GM10266 (cell line): ENCODE results near the gene CCNDBP1.
"Not testable (repeated sequence)": the region's sequence is repeated elsewhere in the genome, so short reads cannot be mapped to it uniquely, and the experiment has no call there.

Source experiments
- DNase-seq: peaks from one replicate; pipeline ENCODE4 v3.0.0; 2012; ENCODE audit errors: extremely low spot score
- TF ChIP-seq, protein P1 (sequence below): IDR thresholded peaks from 2 replicates; pipeline ENCODE4 v1.5.1; 2012; ENCODE audit warnings: mild to moderate bottlenecking, low read depth; ENCODE audit not compliant: control insufficient read depth, insufficient read depth; ENCODE audit errors: missing control alignments

CCNDBP1 gene

DNA sequence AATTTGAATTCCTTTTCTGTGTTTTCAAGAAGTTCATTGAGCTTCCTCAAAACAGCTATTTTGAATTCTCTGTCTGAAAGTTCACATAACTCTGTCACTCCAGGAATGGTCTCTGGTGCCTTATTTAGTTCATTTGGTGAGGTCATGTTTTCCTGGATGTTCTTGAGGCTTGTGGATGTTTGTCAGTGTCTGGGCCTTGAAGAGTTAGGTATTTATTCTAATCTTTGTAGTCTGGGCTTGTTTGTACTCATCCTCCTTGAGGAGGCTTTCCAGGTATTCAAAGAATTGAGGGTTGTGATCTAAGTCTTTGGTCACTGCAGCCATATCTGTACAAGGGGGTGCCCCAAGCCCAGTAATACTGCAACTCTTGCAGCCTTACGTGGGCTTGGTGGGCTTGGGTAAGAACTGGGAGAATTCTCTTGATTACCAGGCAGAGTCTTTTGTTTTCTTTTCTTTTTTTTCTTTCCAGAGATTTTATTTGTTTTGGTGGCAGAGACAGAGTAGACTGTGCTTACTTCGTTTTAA lies 19.3 kb upstream of the CCNDBP1 start:
- no peak for DNase-seq
- TF ChIP-seq, protein P1, sequence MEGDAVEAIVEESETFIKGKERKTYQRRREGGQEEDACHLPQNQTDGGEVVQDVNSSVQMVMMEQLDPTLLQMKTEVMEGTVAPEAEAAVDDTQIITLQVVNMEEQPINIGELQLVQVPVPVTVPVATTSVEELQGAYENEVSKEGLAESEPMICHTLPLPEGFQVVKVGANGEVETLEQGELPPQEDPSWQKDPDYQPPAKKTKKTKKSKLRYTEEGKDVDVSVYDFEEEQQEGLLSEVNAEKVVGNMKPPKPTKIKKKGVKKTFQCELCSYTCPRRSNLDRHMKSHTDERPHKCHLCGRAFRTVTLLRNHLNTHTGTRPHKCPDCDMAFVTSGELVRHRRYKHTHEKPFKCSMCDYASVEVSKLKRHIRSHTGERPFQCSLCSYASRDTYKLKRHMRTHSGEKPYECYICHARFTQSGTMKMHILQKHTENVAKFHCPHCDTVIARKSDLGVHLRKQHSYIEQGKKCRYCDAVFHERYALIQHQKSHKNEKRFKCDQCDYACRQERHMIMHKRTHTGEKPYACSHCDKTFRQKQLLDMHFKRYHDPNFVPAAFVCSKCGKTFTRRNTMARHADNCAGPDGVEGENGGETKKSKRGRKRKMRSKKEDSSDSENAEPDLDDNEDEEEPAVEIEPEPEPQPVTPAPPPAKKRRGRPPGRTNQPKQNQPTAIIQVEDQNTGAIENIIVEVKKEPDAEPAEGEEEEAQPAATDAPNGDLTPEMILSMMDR, result no peak

DNA sequence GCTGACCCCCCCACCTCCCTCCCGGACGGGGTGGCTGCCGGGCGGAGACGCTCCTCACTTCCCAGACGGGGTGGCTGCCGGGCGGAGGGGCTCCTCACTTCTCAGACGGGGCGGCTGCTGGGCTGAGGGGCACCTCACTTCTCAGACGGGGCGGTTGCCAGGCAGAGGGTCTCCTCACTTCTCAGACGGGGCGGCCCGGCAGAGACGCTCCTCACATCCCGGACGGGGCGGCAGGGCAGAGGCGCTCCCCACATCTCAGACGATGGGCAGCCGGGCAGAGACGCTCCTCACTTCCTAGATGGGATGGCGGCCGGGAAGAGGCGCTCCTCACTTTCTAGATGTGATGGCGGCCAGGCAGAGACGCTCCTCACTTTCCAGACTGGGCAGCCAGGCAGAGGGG lies 17.9 kb upstream of the CCNDBP1 start:
- DNase-seq, result not testable (repeated sequence)

DNA sequence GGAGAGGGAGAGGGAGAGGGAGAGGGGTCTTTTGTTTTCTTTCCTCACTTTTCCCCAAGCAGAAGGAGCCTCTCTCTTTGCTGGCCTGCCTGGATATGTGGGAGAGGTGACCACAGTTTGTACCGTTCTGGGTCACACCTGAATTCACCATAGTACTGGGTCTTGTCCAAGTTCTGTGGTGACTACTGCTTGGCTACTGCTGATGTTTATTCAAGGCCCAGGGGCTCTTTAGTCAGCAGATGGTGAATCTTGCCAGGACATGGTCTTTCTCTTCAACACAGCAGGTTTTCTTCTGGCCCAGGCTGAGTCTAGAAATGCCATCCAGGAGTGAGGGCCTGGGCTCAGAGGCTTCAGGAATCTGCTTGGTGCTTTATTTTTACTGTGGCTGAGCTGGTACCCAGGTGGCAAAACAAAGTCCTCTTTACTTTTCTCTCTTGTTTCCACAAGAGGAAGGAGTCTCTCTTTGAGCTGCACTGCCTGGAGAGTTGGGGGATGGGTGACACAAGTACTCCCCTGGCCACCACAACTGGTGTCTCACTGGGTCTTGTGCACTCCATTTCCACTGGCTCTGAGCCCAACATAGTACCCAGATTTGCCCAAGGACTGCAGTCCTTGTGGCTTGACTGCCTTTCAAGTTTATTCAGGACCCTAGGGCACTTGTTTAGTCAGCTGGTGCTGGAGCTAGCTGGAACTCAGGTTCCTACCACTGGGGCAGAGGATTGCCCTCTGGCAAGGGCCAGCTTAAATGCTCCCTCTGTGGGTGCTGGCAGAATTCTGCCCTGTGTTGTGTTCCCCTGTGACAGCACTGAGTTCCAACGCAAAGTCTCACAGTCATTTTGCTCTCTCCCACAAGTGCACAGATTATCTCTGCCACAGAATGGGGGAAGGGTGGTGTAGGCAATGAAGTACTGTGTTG lies 16.8 kb upstream of the CCNDBP1 start:
- no peak for DNase-seq
- TF ChIP-seq, protein P1, result no peak

DNA sequence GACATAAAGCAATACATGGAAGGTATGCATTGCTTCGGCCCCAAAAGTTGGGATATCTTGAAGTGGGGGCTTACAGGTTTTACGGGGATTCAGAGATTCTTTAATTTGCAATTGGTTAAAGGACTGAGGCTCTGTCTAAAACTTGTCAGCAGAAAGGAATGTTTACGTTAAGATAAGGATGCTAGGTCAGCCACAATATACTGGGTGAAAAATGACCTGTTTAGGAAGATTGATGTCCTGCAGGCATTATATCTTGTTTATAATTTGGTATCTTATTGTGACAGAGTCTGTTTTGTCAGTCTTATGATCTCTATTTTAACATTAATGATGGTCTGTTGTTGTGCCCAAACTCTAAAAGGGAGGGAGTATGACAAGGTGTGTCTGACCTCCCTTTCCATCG lies 15.3 kb upstream of the CCNDBP1 start:
- DNase-seq, result no peak
- TF ChIP-seq, protein P1, result no peak

DNA sequence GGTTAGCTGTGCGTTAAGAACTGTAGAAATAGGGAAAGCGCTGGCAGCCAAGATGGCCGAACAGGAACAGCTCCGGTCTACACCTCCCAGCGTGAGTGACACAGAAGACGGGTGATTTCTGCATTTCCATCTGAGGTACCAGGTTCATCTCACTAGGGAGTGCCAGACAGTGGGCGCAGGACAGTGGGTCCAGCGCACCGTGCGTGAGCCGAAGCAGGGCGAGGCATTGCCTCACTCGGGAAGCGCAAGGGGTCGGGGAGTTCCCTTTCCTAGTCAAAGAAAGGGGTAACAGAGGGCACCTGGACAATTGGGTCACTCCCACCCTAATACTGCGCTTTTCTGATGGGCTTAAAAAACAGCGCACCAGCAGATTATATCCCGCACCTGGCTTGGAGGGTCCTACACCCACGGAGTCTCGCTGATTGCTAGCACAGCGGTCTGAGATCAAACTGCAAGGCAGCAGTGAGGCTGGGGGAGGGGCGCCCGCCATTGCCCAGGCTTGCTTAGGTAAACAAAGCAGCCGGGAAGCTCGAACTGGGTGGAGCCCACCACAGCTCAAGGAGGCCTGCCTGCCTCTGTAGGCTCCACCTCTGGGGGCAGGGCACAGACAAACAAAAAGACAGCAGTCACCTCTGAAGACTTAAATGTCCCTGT lies 9.4 kb upstream of the CCNDBP1 start:
- DNase-seq, result not testable (repeated sequence)

DNA sequence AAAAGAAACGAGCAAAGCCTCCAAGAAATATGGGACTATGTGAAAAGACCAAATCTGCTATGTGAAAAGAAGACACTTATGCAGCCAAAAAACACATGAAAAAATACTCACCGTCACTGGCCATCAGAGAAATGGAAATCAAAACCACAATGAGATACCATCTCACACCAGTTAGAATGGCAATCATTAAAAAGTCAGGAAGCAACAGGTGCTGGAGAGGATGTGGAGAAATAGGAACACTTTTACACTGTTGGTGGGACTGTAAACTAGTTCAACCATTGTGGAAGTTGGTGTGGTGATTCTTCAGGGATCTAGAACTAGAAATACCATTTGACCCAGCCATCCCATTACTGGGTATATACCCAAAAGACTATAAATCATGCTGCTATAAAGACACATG lies 8.1 kb upstream of the CCNDBP1 start:
- DNase-seq, result not testable (repeated sequence)

DNA sequence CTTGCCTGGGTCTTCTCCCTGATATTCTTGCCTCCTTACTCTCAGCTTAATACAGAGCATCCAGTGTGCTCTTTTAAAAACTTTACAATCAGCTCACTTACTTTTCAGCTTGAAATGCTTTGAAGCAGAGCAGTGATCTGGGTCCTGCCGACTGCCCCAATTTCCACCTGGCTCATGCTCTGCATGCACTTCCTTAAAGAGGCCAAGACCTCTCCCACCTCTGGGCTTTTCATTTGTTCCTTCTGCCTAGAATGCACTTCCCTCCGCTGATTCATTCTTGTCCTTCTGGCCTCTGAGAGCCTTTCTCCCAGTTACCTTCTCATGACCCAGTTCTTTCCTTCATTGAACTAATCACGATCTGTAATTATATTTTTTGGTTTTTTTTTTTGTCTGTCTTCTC lies 1.9 kb upstream of the CCNDBP1 start:
- TF ChIP-seq, protein P1, result no peak
- DNase-seq, result no peak

DNA sequence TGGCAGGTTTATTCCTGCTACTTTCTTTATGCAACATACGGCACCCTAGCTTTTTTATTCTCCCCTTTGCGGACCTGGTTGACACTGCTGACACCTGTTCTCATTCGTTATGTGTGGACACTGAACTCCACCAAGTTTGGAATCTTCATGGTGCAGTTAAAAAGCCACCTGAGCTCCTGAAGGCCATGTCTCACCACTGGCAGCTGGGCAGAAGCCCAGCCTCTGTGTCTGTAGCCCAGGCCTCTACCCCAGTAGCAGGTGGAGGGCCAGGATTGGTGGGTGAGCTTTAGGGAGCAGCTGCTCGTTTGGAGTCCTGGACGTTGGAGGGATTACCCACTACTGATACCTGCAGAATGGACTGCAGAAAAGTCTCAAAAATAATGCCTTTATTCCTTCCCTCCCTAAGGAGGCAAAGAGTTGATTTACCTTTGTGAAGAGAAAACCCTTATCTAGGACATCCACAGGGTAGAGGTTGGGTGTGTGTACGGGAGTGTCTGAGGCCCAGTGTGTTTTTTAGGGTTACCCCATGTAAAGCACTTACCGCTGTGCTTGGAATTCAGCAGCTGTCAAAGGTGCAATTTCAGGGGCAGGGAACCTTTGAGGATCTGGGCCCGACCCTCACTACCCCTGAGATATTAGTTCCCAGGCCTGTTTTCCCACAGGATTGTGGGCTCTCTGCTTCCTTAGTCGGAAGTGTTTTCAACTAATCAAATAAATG lies 637 bp upstream of the CCNDBP1 start:
- TF ChIP-seq, protein P1, result no peak
- DNase-seq, result no peak
